HL-60/S4 treated with retinoic acid at 250 ng/mL for 4 days and 3 days (cell line): ENCODE measurements around the gene MAP4K5.
"Not testable (repeated sequence)": the region's sequence is repeated elsewhere in the genome, so short reads cannot be mapped to it uniquely, and the experiment has no call there.

Source experiments
- in situ Hi-C: fragments of 300-500 bp; cut with MboI; formaldehyde crosslinking; loops from 2 replicates; pipeline ENCODE4 v1.7.0; 2022; ENCODE audit warnings: low sequenced_read_pairs

Gene MAP4K5

DNA sequence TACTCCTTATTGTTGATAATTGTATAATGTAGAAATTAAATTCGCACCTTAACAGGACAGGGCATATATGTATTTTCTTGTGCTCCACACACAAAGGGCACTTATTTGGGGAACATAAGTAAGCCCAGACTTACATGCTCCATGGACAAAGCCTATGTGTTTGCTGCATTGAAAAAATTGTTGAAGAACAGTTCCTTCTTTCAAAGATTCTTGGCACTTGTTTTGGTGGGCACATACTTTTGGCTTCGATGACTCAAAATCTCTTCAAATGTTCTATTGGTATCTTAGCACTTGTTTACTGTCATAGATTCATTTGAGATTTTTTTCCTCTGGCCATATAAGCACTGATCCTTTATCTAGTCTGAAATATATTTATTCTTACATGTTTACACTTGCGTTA lies 1.4 kb upstream of the MAP4K5 start:
- in situ Hi-C loops = loop anchor here (25.0 kb wide), 1 partner anchor 672 kb away; the partner anchor contains the start of gene NEMF

DNA sequence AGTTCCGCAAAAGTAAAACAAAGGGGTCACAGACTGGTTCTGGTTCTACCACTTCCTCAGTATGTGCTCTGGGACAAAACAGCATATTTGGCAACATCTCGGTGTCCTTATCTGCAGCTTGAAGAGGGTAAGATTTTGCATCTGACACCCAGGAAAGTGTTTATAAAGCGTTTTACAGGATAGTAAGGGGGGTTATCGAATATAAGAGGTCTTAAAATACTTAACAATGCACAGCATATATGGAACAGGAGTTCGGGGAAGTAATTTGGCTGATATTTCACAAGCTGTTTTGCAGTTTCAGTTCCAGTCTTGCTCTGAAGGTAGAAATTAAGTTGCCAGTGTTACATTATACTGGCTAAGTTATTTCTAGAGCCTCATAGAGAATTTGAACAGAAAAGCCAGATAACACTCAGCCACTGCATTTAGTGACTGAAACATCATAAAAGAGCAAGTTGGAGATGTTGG lies 904 bp upstream of the MAP4K5 start:
- in situ Hi-C loops = loop anchor here (25.0 kb wide), 1 partner anchor 671 kb away; the partner anchor contains the start of gene NEMF

DNA sequence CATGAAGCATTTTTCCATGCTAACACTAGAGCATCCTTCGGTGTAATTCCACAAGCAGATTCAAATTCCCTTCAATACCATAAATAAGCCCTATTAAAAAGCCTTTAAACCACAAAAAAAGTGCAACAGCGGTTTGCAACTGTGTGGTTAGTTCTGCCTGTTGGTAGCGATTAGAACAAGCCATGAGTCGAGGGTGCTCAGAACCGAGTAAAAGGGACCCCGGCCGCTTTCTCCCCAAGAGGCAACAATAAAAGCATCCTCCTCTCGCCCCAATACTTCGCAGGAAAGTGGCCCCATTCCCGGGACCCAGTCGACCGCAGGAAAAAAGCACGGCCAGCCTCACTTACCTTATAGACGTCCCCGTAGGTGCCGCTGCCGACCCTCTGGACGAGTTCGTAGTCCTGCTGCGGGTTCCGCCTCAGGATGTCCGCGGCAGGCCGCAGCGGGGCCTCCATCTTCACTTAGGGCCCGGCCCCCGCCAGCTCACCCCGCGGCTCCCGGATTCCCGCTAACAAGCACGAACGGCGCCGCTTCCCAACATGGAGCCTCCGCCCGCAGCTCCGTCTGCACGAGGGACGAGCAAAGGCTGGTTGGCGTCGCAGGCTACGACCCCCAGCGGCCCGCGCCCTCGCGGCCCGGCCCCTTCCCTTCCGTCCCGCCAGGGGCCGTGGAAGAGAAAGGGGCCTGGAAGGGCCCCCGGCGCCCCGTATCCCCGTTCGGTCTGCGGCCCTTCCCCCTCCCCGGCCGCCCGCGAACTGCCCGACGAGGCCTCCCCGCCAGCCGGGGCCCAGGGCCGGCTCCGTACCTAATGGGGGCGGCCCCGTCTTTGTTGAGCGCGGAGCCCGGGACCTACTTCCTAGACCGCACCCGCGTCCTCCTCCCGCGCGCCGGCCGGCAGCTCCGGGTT lies 521 bp downstream of the MAP4K5 start:
- in situ Hi-C loops = loop anchor here (25.0 kb wide), 1 partner anchor 670 kb away; the partner anchor contains the start of gene NEMF

DNA sequence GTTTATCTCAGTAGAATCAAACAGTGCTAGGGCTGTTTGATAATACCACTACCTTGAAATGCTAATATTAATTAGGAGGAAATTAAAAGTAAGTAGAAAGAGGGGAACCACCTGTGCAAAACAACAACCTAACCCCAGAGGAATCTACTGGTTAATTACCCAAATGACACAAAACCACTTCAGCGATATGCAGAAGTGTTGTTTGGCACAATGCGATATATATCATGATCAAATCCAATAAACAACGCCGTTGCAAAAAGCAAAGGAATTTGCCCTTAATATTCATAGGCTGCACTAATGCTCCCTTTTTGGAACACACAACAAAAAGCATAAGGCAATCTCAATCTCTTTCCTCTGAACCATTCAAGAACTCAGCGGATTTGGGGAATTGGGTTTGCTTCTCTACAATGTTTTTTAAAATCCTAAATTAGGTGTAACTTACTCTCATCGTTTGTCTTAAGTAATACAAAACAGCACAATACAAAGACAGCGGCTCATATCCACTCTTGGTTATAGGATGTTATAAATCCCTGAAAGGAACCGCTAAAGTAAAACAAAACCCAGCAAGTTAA lies 1.5 kb downstream of the MAP4K5 start:
- in situ Hi-C loops = loop anchor here (25.0 kb wide), 1 partner anchor 669 kb away; the partner anchor contains the start of gene NEMF

DNA sequence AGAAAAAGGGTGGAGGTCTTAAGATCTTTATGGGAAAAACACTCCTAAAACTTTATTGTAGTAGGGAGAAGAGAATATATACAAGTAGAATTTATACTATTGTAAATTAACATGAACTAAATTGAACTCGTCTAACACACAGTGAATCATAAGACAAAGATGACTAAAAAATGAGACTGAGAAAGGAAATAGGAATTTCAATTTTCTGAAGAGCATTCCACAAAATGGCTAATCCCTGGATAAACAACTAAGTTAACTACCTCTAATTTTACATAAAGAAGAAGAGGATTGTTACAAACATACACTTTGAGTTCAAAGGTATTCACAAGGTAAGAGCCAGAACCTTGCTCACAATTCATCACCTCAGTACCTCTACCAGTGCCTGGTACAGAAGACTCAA lies 2.0 kb downstream of the MAP4K5 start:
- in situ Hi-C loops = loop anchor here (25.0 kb wide), 1 partner anchor 668 kb away; the partner anchor contains the start of gene NEMF

DNA sequence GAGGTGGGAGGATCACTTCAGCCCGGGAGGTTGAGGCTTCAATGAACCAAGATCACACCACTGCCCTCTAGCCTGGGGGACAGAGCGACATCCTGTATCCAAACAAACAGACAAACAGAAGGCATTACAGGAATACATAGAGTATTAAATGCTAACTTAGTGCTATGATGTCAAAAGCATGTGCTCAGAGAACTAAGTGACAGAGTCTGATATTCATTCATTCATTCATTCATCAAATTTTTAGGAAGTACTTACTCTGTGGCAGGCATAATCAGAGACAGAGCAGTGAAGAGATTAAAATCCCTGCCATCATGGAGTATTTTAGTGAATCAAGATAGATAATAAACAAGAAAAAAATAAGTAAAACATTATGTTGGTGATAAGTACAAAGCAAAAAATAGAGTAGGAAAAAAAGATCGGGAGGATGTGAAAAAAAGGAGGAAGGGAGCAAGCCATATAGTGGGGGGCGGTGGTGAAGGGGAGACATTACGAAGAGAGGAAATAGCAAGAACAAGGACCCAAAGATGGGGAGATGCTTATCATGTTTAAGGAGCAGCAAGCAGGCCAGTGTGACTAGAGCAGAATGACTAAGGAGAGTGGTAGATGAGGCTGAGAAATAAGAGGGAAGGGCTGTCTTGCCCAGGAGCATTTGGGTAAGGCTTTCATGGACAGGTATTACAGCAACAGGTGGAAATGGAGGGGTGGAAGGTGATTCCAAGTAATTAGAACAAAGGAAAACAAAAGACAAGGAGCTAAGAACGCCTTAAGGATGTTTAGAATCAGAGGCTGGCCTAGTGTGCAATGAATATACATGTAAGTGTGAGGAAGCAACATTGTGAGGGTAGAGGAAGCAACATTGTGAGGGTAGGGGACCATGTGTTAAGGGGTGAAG lies 2.8 kb downstream of the MAP4K5 start:
- in situ Hi-C loops = loop anchor here (10.0 to 25.0 kb wide), 2 partner anchors 215 to 667 kb away; partner anchors contain the start of genes DMAC2L, L2HGDH and NEMF

DNA sequence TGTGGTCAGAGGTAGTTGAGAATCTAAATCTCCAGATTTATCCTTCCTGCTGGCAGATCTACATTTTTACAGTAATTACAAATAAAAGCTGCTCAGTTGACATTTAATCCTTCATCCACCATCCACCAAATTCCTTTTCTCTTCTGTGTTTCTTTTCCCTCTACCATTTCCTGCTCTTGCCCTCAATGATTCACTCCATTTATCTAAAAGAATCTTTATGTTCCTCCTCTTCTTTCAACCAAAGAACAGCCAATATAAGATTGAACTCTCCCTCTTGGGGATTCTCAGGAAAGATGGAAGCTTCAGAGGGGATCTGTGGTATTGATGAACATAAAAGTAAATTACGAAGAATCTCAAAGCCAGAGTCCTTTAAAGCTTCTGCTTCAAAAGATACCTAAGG lies 4.4 kb downstream of the MAP4K5 start:
- in situ Hi-C loops = loop anchor here (10.0 to 25.0 kb wide), 2 partner anchors 213 to 666 kb away; partner anchors contain the start of genes DMAC2L, L2HGDH and NEMF

DNA sequence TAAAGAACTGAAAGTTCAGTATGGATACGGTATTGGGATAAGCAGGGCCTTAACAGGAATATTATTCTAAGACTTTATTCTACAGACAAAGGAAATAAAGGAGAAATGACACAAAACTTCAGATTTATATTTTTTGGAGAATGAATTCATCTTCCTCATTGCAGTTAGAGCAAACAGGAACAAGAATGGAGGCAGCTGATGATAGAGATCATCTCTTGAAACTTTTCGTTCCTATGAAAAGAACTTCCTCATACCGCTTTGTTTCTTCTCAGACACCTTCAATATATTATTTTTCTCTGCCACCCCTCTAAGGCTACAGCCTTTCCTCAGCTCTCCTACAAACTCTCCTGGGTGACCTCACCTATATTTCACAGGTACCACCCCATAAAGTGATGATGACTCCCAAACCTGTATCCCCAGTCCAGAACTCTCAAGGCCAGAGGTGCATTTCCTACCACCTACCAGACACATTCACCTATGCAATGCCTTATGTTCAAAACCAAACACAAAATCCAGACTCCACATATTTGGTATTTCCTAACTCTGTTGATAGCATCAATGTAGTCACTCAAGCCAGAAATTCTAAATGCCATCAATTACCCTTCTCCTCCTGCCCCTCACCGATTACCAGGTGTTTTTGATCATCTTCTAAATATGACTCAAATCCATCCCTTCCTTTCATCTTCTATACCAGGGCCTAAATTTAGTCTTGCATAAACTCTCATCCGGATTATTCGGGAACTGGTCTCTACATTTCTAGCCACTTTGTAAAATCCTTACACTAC lies 7.4 kb downstream of the MAP4K5 start:
- in situ Hi-C loops = loop anchor here (10.0 to 25.0 kb wide), 2 partner anchors 210 to 663 kb away; partner anchors contain the start of genes DMAC2L, L2HGDH and NEMF

DNA sequence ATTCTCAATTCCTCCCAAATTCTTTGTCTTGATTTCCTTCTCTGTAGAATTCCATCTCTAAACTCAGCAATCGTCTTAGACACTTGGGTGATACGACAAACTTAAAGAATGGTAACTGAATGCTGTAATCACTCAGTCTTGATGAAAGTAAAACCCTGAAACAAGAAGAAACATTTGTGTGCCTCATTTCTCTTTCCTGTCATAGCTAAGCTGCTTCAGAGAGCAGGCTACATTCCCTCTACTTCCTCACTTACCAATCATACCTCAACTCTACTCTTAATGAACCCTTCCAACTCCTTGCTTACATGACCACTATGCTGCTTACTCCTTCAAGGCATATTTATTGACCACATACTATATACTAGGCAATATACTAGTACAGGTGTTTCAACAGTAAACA lies 8.3 kb downstream of the MAP4K5 start:
- in situ Hi-C loops = loop anchor here (10.0 kb wide), 1 partner anchor 209 kb away; the partner anchor contains the start of genes DMAC2L and L2HGDH

DNA sequence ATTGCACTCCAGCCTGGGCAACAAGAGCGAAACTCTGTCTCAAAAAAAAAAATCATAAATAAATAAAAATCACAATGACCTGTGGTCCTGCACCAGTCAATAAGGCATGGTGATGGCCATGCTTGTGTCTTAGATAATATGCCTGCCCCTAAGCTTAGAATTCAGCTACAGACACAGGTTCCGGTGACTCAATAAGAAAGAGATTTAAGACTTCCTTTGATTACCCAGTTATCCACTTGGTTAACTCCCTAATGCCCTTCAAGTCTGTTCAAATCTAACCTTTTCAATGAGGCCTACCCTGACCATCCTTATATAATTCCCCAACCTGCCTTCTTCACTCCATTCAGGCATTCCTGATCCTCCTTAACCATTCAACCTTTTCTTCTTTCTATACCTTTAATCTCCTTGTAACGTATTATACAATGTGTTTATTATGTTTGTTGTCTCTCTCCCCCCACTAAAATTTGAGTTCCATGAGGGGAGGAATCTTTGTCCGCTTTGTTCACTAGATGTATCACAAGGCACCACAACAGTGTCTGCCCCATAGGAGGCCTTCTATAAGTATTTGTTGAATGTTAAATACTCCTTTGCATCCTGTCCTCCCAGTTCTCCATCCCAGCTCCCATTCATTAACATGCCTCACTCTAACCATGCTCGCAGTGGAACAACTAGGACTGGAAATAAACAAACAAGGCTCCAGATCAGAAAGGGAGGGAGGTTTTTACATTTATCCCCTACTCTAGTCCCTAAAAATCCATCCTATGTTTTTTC lies 8.9 kb downstream of the MAP4K5 start:
- in situ Hi-C loops = loop anchor here (10.0 kb wide), 1 partner anchor 209 kb away; the partner anchor contains the start of genes DMAC2L and L2HGDH

DNA sequence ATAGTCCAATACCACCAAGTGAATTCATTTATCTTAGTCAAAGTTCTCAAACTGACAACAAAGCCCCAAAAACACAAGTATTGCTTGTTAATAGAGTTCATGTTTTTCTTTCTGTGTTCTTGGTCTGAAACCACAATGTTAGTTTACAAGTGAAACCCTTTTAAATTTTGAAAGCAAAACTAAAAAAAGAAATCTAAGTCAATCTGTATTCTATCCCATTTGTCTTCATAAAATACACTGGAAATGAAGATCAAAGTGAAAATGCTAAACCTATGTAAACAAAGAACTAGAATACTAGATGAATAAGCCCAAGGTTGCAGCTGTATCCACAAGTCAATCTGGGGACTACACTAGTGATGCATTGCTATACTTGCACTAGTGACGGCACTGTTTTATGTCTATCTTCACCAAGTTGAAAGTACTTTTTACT lies 10.4 kb downstream of the MAP4K5 start:
- in situ Hi-C loops = loop anchor here (10.0 kb wide), 1 partner anchor 207 kb away; the partner anchor contains the start of genes DMAC2L and L2HGDH

DNA sequence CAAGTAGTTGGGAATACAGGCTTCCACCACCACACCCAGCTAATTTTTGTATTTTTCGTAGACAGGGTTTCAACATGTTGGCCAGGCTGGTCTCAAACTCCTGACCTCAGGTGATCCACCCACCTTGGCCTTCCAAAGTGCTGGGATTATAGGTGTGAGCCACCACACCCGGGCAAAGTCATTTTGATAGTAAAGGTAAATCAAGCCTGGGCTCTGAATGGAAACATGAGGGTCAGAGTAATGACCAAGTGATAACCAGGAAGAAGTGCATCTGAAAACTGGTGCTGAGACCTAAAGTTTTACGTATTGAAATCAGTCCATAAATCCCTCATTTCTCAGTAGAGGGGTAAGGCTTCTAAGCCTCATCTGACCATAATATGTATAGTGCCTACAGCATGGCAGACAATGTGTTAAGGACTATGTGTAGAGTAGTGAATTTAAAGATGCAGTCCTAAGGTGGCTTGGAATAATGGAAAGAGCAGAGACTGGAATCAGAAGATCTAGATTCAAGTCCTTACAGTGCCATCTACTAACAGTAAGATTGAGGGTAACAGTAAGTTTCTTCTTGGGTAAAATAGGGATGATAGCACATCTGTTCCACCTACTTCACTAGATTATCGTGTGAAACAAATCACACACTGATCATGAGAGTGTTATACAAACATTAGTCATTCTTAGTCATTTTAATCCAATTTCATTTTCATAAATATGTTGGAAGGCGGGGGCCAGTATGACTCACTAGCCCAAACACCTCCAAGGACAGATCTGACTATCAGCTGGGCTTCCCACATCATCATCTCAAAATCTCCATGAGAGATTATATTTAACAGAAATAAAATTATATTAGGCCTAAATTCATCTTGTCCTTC lies 11.2 kb downstream of the MAP4K5 start:
- in situ Hi-C loops = loop anchor here (10.0 kb wide), 1 partner anchor 206 kb away; the partner anchor contains the start of genes DMAC2L and L2HGDH

DNA sequence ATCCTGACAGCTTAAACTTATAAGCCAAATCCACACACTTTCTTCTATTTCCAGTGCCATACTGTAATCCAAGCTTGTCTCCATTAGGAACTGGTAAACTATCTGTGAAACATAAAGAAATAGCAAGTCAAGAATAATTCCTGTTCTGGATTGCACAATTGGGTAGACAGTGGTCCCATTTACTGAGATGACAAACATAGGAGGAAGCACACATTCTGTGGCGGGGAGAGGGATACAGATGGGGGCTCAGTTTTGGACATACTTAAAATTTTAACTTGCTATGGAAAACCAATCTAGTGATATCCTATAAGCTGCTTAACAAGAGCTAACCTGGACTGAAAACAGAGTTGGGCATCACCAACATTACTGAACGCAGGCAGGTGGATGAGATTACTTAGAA lies 16.3 kb downstream of the MAP4K5 start:
- in situ Hi-C loops = no loop called here

DNA sequence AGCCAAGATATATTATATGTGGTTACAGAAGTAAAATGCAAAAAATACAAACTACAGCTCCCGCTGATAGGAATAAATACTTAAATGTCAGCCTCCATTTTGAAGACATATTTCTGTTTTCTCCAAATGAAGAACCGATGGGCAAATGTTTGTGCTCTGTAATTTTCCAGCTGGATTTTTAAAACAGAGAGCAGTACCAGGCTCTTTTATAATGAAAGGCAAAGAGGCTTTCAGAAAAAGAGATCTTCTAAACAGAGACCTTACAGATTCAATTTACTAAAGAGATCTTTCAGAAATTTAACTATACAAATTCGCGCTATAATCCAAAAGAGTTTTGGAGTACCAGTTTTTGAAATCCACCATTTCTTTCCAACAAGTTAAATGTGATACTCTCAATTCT lies 19.9 kb downstream of the MAP4K5 start:
- in situ Hi-C loops = no loop called here

DNA sequence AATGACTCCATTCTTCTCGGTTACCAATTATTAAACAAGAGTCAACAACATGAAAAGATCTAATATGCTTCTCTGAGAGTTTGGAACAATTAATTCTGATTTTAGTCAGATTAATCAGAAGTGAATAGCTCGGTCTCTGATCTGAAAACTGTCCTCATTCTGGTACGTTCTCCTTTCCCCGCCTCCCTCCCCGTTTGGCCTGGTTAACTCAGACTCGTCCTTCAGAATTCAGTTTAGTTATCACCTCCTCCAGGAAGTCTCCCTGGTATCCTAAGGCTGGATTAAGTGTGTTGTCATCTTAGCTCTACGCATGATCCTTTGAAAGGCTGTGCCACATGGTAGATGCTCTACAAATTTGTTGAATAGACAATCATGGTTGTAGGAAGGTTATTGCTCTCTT lies 22.2 kb downstream of the MAP4K5 start:
- in situ Hi-C loops = no loop called here

DNA sequence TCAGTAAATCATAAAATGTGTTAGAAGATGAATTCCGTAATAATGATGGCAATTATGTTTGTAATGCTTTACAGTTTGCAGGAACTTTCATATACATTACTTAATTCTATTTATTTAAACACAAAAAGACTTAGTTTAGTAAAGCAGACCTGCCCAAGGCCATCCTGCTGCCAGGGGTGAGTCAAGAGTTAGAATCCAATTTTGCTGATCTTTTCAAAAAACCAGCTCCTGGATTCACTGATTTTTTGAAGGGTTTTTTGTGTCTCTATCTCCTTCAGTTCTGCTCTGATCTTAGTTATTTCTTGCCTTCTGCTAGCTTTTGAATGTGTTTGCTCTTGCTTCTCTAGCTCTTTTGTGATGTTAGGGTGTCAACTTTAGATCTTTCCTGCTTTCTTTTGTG lies 25.3 kb downstream of the MAP4K5 start:
- in situ Hi-C loops = not testable (repeated sequence)

DNA sequence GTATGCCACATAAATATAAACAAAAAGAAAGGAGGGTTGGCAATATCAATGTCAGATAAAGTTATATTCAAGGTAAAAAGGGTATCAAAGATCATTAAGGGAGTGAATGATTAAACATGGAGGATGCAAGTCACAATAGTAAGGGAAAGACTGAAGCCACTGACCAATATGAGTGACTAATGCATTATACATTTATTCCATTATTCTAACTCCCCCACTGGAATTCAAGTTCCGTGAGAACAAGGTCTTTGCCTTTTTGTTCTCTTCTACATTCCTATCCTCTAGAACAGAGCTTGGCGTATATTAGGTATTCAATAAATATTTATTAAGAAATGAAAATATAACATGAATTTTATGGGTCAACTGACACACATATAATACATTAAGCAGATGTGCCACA lies 30.7 kb downstream of the MAP4K5 start:
- in situ Hi-C loops = no loop called here

DNA sequence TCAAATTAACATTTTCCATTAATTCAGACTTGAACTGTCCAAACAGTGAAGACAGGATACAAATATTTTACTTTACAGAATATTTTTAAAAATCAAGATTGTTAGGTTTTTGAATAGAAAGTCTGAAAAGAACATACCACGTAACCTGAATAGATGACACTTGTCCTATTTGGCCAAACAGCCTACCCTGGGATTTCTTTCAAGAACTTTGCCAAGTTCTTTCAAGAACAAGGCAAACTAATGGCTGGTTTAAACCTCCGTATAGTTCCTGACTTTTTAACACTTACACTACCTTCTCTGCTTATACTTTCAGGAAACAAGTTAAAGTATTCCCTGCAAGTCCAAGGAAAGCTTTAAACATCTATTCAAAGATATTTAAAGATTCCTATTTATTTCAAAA lies 35.0 kb downstream of the MAP4K5 start:
- in situ Hi-C loops = no loop called here
